Trophoblast cell (in vitro differentiated cells and primary cell): ENCODE measurements around the gene MYO1E.

ENCODE experiments used
- DNase-seq, 2 donors: peaks; one replicate each; pipeline ENCODE4 v3.0.0-alpha.2; 2016
- H2AFZ ChIP-seq: 2 replicates; pipeline ENCODE4 v1.6.1; 2013; ENCODE audit warnings: low read length, moderate library complexity, mild to moderate bottlenecking; ENCODE audit not compliant: insufficient read depth, poor library complexity
- H2AK5ac ChIP-seq: 2 replicates; pipeline ENCODE4 v1.6.1; 2013; ENCODE audit warnings: mild to moderate bottlenecking, low read length
- H2BK120ac ChIP-seq: 2 replicates; pipeline ENCODE4 v1.6.1; 2013; ENCODE audit warnings: low read length, mild to moderate bottlenecking, moderate library complexity; ENCODE audit not compliant: insufficient read depth, poor library complexity
- H2BK12ac ChIP-seq: 2 replicates; pipeline ENCODE4 v1.6.1; 2013; ENCODE audit warnings: mild to moderate bottlenecking, low read length, moderate library complexity
- H2BK5ac ChIP-seq: 2 replicates; pipeline ENCODE4 v1.6.1; 2013; ENCODE audit warnings: low read length, low read depth, moderate library complexity, mild to moderate bottlenecking; ENCODE audit not compliant: poor library complexity
- H3K14ac ChIP-seq: 2 replicates; pipeline ENCODE4 v1.6.1; 2013; ENCODE audit warnings: mild to moderate bottlenecking, low read length
- H3K18ac ChIP-seq: 2 replicates; pipeline ENCODE4 v1.6.1; 2013; ENCODE audit warnings: mild to moderate bottlenecking, low read length
- H3K23ac ChIP-seq: 2 replicates; pipeline ENCODE4 v1.6.1; 2013; ENCODE audit warnings: low read length
- H3K27ac ChIP-seq: 2 replicates; pipeline ENCODE4 v1.5.1; 2013; ENCODE audit warnings: low read depth, mild to moderate bottlenecking, inconsistent platforms, low read length, moderate library complexity
- H3K27me3 ChIP-seq: 2 replicates; pipeline ENCODE4 v1.6.1; 2013; ENCODE audit warnings: inconsistent platforms, mild to moderate bottlenecking, low read length, moderate library complexity; ENCODE audit not compliant: insufficient read depth
- H3K36me3 ChIP-seq, 2 experiments: 1 replicate in 1 of 2; 2 replicates in 1 of 2; pipeline ENCODE4 v1.6.1; 2013; ENCODE audit warnings: low read length in 2 of 2, mild to moderate bottlenecking in 2 of 2, moderate library complexity in 1 of 2; ENCODE audit not compliant: insufficient read depth in 2 of 2, control insufficient read depth in 1 of 2
- H3K4ac ChIP-seq: 2 replicates; pipeline ENCODE4 v1.6.1; 2013; ENCODE audit warnings: low read depth, mild to moderate bottlenecking, low read length, moderate library complexity
- H3K4me1 ChIP-seq, 2 experiments: 1 replicate in 1 of 2; 2 replicates in 1 of 2; pipeline ENCODE4 v1.6.1; 2013; ENCODE audit warnings: low read length in 2 of 2, mild to moderate bottlenecking in 2 of 2, moderate library complexity in 1 of 2; ENCODE audit not compliant: insufficient read depth in 2 of 2, control insufficient read depth in 1 of 2
- H3K4me2 ChIP-seq: 2 replicates; pipeline ENCODE4 v1.6.1; 2013; ENCODE audit warnings: inconsistent platforms, mild to moderate bottlenecking, low read length, moderate library complexity
- H3K4me3 ChIP-seq: 2 replicates; pipeline ENCODE4 v1.5.1; 2013; ENCODE audit warnings: mild to moderate bottlenecking, low read depth, low read length, inconsistent platforms
- H3K79me1 ChIP-seq: one replicate; pipeline ENCODE4 v1.6.1; 2013; ENCODE audit warnings: low read length
- H3K79me2 ChIP-seq: 2 replicates; pipeline ENCODE4 v1.6.1; 2013; ENCODE audit warnings: low read length, mild to moderate bottlenecking; ENCODE audit not compliant: control insufficient read depth, insufficient read depth, poor library complexity
- H3K9ac ChIP-seq: 2 replicates; pipeline ENCODE4 v1.6.1; 2013; ENCODE audit warnings: mild to moderate bottlenecking, low read length
- H3K9me3 ChIP-seq: 2 replicates; pipeline ENCODE4 v1.6.1; 2013; ENCODE audit warnings: low read depth, mild to moderate bottlenecking, control low read depth, inconsistent platforms, low read length; ENCODE audit not compliant: insufficient read depth
- H4K12ac ChIP-seq: 2 replicates; pipeline ENCODE4 v1.6.1; 2013; ENCODE audit warnings: low read depth, mild to moderate bottlenecking, low read length, moderate library complexity
- H4K8ac ChIP-seq: 2 replicates; pipeline ENCODE4 v1.6.1; 2013; ENCODE audit warnings: low read depth, mild to moderate bottlenecking, low read length, moderate library complexity
- H4K91ac ChIP-seq: one replicate; pipeline ENCODE4 v1.6.1; 2013; ENCODE audit warnings: low read depth, mild to moderate bottlenecking, low read length, moderate library complexity
- WGBS: extraction: QIAGEN DNeasy Blood & Tissue Kit; methylation state at CpG from one replicate; pipeline ENCODE4 v1.1.7; 2013; ENCODE audit warnings: missing lambda C conversion rate; ENCODE audit not compliant: insufficient read length, insufficient coverage; ENCODE audit errors: extremely low coverage; 5-methylcytosine and 5-hydroxymethylcytosine counted together

Gene MYO1E

GRCh38 chr15:59222906-59223550, 149.6 kb downstream of the MYO1E start:
- Histone ChIP-seq H3K4me3 (no peak overlapping the region), H3K36me3 (peaks cover 4 to 5% of the 10 kb centered on the region in 2 experiments), H2BK12ac (no peak overlapping the region), H2BK120ac (no peak overlapping the region), H2BK5ac (no peak overlapping the region), H4K8ac (no peak overlapping the region), H3K23ac (no peak overlapping the region), H3K27ac (no peak overlapping the region), H3K4ac (no peak overlapping the region), H3K27me3 (no peaks in the 10 kb centered on the region), H3K4me2 (no peak overlapping the region), H3K18ac (no peak overlapping the region), H3K14ac (no peak overlapping the region), H3K9ac (no peak overlapping the region), H3K79me1 (no peaks in the 10 kb centered on the region), H3K4me1 (no peaks in the 10 kb centered on the region), H4K91ac (no peak overlapping the region), H4K12ac (no peak overlapping the region), H2AK5ac (no peak overlapping the region), H3K79me2 (no peaks in the 10 kb centered on the region), H3K9me3 (no peaks in the 10 kb centered on the region), H2AFZ (no peak overlapping the region)
- no peak for DNase-seq
- WGBS = no CpG with 5 or more reads among the region's 11 CpGs

GRCh38 chr15:59221511-59222505, 150.9 kb downstream of the MYO1E start:
- H3K14ac ChIP-seq = no peak overlapping the region
- H3K4me2 ChIP-seq = no peak overlapping the region
- no peak overlapping the region for H4K91ac ChIP-seq
- no peak overlapping the region for H3K4me3 ChIP-seq
- H3K18ac ChIP-seq = no peak overlapping the region
- H3K9me3 ChIP-seq = no peaks in the 10 kb centered on the region
- H3K27ac ChIP-seq = no peak overlapping the region
- H3K9ac ChIP-seq = no peak overlapping the region
- no peak overlapping the region for H3K4ac ChIP-seq
- H3K36me3 ChIP-seq = peaks cover 5% of the 10 kb centered on the region in 2 experiments
- H3K23ac ChIP-seq = no peak overlapping the region
- no peak overlapping the region for H2BK5ac ChIP-seq
- H3K79me1 ChIP-seq = no peaks in the 10 kb centered on the region
- H3K27me3 ChIP-seq = no peaks in the 10 kb centered on the region
- H2BK12ac ChIP-seq = no peak overlapping the region
- H2BK120ac ChIP-seq = no peak overlapping the region
- H4K12ac ChIP-seq = no peak overlapping the region
- H3K79me2 ChIP-seq = no peaks in the 10 kb centered on the region
- H4K8ac ChIP-seq = no peak overlapping the region
- peak in 1 of 2 donors; percentile 13 for DNase-seq
- no peaks in the 10 kb centered on the region for H3K4me1 ChIP-seq
- H2AFZ ChIP-seq = no peak overlapping the region
- no peak overlapping the region for H2AK5ac ChIP-seq
- WGBS = no CpG with 5 or more reads among the region's 5 CpGs

- no peak overlapping the region for H2AK5ac ChIP-seq
- H3K79me2 ChIP-seq = no peaks in the 10 kb centered on the region
- no peak overlapping the region for H3K27ac ChIP-seq
Measured at GRCh38 chr15:59218710-59219109, 154.0 kb downstream of the MYO1E start.

GRCh38 chr15:59217876-59218498, 154.7 kb downstream of the MYO1E start:
- Histone ChIP-seq H2BK5ac (no peak overlapping the region), H3K79me1 (no peaks in the 10 kb centered on the region), H2AFZ (no peak overlapping the region), H3K9ac (no peak overlapping the region), H3K9me3 (no peaks in the 10 kb centered on the region), H3K4me1 (no peaks in the 10 kb centered on the region), H3K27me3 (no peaks in the 10 kb centered on the region), H3K27ac (no peak overlapping the region), H2BK120ac (no peak overlapping the region), H2BK12ac (no peak overlapping the region), H2AK5ac (no peak overlapping the region), H3K79me2 (no peaks in the 10 kb centered on the region), H3K4ac (no peak overlapping the region), H3K4me2 (no peak overlapping the region), H3K4me3 (no peak overlapping the region), H4K12ac (no peak overlapping the region), H4K8ac (no peak overlapping the region), H3K18ac (no peak overlapping the region), H3K14ac (no peak overlapping the region), H4K91ac (no peak overlapping the region), H3K36me3 (peaks cover 1 to 2% of the 10 kb centered on the region in 2 experiments), H3K23ac (no peak overlapping the region)
- WGBS = no CpG with 5 or more reads among the region's 14 CpGs
- DNase-seq = no peak

More at GRCh38 chr15:59218710-59219109, 154.0 kb downstream of the MYO1E start:
- H3K79me1 ChIP-seq = no peaks in the 10 kb centered on the region
- H2BK12ac ChIP-seq = no peak overlapping the region
- no peak overlapping the region for H3K4me3 ChIP-seq
- H3K36me3 ChIP-seq = peaks cover 1 to 3% of the 10 kb centered on the region in 2 experiments
- H4K91ac ChIP-seq = no peak overlapping the region
- H3K9me3 ChIP-seq = no peaks in the 10 kb centered on the region
- no peak overlapping the region for H2AFZ ChIP-seq
- H3K23ac ChIP-seq = no peak overlapping the region
- no peak overlapping the region for H3K4me2 ChIP-seq
- H3K27me3 ChIP-seq = no peaks in the 10 kb centered on the region
- no peak overlapping the region for H3K18ac ChIP-seq
- no peak overlapping the region for H4K12ac ChIP-seq
- no peak overlapping the region for H4K8ac ChIP-seq
- no CpG with 5 or more reads among the region's 3 CpGs for WGBS
- H3K4me1 ChIP-seq = no peaks in the 10 kb centered on the region
- DNase-seq = no peak
- H2BK120ac ChIP-seq = no peak overlapping the region
- no peak overlapping the region for H3K4ac ChIP-seq
- H3K9ac ChIP-seq = no peak overlapping the region
- H2BK5ac ChIP-seq = no peak overlapping the region
- H3K14ac ChIP-seq = no peak overlapping the region
